GM13976 (cell line): ENCODE measurements around the gene DCPS.

Source experiments
- DNase-seq: peaks from one replicate; pipeline ENCODE4 v3.0.0; 2012; ENCODE audit warnings: low spot score
- in situ Hi-C: fragments of 300-500 bp; cut with MboI; formaldehyde crosslinking; loops from one replicate; pipeline ENCODE4 v1.12.0; 2022; ENCODE audit warnings: low sequenced_read_pairs, mixed read lengths, inconsistent platforms; ENCODE audit not compliant: unreplicated experiment
- TF ChIP-seq, protein P1 (sequence below): IDR thresholded peaks from 2 replicates; pipeline ENCODE4 v1.5.1; 2012; ENCODE audit warnings: borderline replicate concordance, mild to moderate bottlenecking; ENCODE audit not compliant: insufficient read depth; ENCODE audit errors: extremely low read depth, missing control alignments, control extremely low read depth

The DCPS gene

DNA sequence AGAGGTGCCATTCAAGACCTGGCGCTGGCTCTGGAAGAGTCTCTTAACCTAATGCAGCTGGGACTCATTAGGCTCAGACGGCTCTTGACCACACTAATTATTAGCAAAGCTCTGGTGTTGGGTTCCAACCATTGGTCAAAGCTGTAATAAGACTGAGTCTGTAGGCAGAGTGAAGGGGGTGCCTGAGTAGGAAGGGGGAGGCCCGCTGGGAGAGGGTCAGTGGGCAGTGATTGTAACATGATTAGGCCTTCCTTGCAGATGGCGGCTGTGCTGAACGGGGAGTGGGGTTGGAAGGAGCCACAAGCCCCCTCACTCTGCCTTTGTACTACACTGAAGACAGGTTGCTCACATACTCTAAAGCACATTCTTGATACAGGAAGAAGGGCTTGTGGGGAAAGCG is 40.4 kb upstream of the DCPS start:
- no peak for DNase-seq
- TF ChIP-seq, protein P1, sequence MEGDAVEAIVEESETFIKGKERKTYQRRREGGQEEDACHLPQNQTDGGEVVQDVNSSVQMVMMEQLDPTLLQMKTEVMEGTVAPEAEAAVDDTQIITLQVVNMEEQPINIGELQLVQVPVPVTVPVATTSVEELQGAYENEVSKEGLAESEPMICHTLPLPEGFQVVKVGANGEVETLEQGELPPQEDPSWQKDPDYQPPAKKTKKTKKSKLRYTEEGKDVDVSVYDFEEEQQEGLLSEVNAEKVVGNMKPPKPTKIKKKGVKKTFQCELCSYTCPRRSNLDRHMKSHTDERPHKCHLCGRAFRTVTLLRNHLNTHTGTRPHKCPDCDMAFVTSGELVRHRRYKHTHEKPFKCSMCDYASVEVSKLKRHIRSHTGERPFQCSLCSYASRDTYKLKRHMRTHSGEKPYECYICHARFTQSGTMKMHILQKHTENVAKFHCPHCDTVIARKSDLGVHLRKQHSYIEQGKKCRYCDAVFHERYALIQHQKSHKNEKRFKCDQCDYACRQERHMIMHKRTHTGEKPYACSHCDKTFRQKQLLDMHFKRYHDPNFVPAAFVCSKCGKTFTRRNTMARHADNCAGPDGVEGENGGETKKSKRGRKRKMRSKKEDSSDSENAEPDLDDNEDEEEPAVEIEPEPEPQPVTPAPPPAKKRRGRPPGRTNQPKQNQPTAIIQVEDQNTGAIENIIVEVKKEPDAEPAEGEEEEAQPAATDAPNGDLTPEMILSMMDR: no peak
- in situ Hi-C loops: no loop called here

DNA sequence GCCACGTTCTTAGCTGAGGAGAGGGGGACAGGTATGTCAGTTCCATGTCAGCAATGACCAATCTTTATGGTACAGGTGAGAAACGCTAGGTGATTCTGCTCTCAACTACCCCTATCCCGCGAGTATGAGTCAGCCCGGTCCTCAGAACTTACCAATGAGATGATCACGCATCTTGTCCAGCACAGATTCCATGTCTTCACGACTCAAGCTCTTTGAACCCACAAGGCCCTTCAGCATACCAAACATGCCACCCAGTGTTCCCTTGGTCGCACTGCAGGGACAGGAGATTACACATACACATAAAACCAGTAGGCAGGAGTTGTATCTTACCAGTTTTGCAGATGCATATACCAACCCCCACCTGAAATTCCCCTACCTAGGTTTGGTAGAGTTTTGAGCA is 38.0 kb upstream of the DCPS start:
- no peak for DNase-seq
- TF ChIP-seq, protein P1: no peak
- in situ Hi-C loops: no loop called here

DNA sequence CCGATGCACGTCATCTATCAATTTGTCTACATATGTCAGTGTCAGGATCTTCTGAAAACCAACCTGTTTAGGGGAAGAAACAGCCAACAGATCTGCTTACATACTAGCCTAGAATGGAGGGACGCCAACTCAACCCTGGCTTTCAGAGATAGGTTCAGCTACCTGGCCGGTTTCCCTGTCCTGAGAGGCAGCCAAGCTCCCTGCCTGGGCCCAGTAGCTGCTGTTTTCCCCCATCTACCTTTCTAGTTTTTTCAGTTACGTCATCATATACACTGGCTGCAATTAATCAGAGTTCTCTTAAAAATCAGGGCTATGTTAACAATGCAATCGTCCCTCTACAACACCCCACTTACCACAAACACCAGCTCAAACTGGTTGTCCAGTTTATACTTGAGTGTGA is 36.2 kb upstream of the DCPS start:
- in situ Hi-C loops: no loop called here
- DNase-seq: no peak
- TF ChIP-seq, protein P1: no peak

DNA sequence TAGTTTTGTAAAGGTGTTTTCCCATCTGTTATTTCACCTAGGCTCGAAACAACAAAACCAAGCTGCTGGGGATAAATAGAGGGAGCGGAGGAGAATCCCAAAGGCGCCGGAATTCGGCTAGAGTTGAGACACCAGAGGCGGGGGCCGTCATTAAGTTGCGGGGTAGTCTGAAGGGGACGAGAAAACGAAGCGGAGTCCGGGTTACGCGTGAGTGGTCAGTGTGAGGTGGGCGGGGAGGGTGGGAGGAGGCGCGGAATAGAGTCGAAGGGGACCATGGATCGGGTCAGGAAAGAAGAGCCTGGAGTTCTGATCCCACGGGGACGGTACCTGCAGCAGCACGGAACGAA is 35.5 kb upstream of the DCPS start:
- TF ChIP-seq, protein P1: no peak
- DNase-seq: no peak
- in situ Hi-C loops: no loop called here

DNA sequence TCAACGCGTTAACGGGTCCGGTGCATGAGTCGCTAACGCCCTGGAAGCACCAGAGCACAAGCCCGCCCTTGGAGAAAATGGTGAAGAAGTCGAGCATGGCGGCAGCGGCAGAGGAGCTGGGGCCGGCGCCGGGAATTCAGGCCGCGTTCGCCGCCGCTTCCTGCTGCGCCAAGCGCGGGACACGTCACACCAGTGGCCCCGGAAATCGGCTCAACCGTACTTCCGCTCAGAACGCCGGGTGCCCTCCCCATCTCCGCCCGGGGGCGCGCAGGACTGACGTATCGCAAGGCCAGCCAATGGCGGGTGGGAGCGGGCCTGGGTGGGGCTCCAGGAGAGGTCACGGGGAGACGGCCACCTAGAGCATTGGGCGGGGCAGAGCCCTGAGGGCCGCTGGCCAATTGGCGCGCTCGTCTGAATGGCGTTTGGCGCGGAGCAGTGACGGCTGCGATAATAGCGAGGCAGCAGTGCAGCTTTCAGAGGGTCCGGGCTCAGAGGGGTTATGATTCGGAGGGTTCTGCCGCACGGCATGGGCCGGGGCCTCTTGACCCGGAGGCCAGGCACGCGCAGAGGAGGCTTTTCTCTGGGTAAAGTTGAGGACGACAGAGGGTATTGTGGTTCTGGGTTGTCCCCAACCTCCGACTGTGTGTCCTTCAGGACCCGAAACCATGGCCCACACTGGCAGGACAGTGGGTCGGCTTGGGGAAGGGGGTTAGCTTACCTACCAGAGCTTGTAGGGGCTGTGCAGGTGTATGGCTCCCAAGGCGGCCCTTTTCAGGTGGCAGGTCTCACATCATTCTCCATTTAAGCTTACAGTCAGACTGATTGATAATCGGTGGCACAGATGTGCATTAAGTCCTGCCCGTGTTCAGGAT is 34.9 kb upstream of the DCPS start, which contains the start of the genes FOXRED1 and SRPRA:
FOXRED1 (plus strand) TSS at position 447 of the 872 bp plus-strand sequence; CDS start at position 500, 53 bp downstream.
SRPRA (minus strand) TSS at position 188 of the 872 bp plus-strand sequence; CDS start at position 97, 91 bp downstream.
- in situ Hi-C loops: no loop called here
- TF ChIP-seq, protein P1: no peak
- peak; percentile 100 for DNase-seq

DNA sequence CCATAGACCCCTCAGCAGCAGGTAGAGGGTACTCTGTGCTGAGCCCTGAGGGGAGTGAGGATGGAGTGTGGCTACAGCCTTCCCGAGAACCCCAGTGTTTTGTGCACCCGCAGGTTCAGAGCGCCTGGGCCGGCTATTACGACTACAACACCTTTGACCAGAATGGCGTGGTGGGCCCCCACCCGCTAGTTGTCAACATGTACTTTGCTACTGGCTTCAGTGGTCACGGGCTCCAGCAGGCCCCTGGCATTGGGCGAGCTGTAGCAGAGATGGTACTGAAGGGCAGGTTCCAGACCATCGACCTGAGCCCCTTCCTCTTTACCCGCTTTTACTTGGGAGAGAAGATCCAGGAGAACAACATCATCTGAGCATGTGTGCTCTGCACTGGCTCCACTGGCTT is 26.5 kb upstream of the DCPS start:
- in situ Hi-C loops: no loop called here
- DNase-seq: no peak
- TF ChIP-seq, protein P1: no peak

DNA sequence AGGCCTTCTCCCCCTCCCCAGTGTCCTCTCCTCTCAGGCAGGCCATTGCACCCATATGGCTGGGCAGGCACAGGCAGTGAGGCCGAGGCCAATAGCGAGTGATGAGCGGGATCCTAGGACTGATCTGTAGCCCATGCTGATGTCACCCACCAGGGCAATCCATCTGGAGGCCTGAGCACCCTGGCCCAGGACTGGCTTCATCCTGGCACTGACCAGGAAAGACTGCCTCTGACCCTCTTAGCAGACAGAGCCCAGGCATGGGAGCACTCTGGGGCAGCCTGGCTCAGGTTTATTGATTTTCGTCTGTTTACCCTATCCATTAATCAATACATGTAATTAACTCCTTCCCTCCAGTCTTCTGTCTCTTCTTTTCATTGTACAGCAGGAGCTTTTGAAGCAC is 26.1 kb upstream of the DCPS start:
- in situ Hi-C loops: no loop called here
- DNase-seq: no peak
- TF ChIP-seq, protein P1: no peak
